ENCODE data around the gene TEX53.

The TEX53 gene

GRCh38 chr9:114678795-114679194 is 21.2 kb upstream of the TEX53 start:
- DNase-seq: no peak

- no peak for DNase-seq
Measured at GRCh38 chr9:114678130-114678529, 20.5 kb upstream of the TEX53 start.

GRCh38 chr9:114677418-114677817 is 19.8 kb upstream of the TEX53 start:
- peak; percentile 53 for DNase-seq

- DNase-seq: no peak
Measured at GRCh38 chr9:114676901-114677300, 19.3 kb upstream of the TEX53 start.

GRCh38 chr9:114674798-114675540 is 17.4 kb upstream of the TEX53 start:
- DNase-seq: no peak

- no peak for DNase-seq
Measured at GRCh38 chr9:114674076-114674797, 16.6 kb upstream of the TEX53 start.

GRCh38 chr9:114671605-114672004 is 14.0 kb upstream of the TEX53 start:
- no peak for DNase-seq

GRCh38 chr9:114669961-114670360 is 12.4 kb upstream of the TEX53 start:
- no peak for DNase-seq

GRCh38 chr9:114668146-114668545 is 10.5 kb upstream of the TEX53 start:
- DNase-seq: no peak

GRCh38 chr9:114666851-114667250 is 9.2 kb upstream of the TEX53 start:
- DNase-seq: no peak

- DNase-seq: no peak
Measured at GRCh38 chr9:114666401-114666800, 8.8 kb upstream of the TEX53 start.

- no peak for DNase-seq
Measured at GRCh38 chr9:114664181-114664580, 6.6 kb upstream of the TEX53 start.

- DNase-seq: peak; percentile 10
Measured at GRCh38 chr9:114662081-114662989, 4.7 kb upstream of the TEX53 start.

GRCh38 chr9:114656301-114656700 is 1.3 kb downstream of the TEX53 start:
- DNase-seq: no peak

- DNase-seq: no peak
Measured at GRCh38 chr9:114655689-114656088, 1.9 kb downstream of the TEX53 start.

GRCh38 chr9:114653556-114654159 is 3.9 kb downstream of the TEX53 start:
- DNase-seq: peak; percentile 67

- DNase-seq: no peak
Measured at GRCh38 chr9:114652776-114653555, 4.6 kb downstream of the TEX53 start.

GRCh38 chr9:114643896-114644295 is 13.7 kb downstream of the TEX53 start:
- no peak for DNase-seq

GRCh38 chr9:114643001-114643400 is 14.6 kb downstream of the TEX53 start:
- no peak for DNase-seq

- DNase-seq: peak; percentile 46
Measured at GRCh38 chr9:114641967-114642366, 15.6 kb downstream of the TEX53 start.

- DNase-seq: no peak
Measured at GRCh38 chr9:114638404-114638803, 19.2 kb downstream of the TEX53 start.

- no peak for DNase-seq
Measured at GRCh38 chr9:114634387-114634786, 23.2 kb downstream of the TEX53 start.
